Type B pancreatic cell (in vitro differentiated cells): ENCODE results near the gene TLX1. TPM values are rescaled to one million over a fixed set of nuclear protein-coding genes. Genes with fewer than 3 reads are reported as not detected.

Experiments used
- DNase-seq: peaks from one replicate; pipeline ENCODE4 v3.0.0; 2021; ENCODE audit warnings: mixed read lengths; ENCODE audit not compliant: unreplicated experiment; ENCODE audit errors: extremely low spot score
- H3K27ac Mint-ChIP-seq: 2 replicates; pipeline ENCODE4 v1.8.0; 2021; ENCODE audit warnings: mild to moderate bottlenecking, mixed read lengths
- H3K27me3 Mint-ChIP-seq: 2 replicates; pipeline ENCODE4 v1.8.0; 2021; ENCODE audit warnings: mixed read lengths
- H3K36me3 Mint-ChIP-seq: 2 replicates; pipeline ENCODE4 v1.8.0; 2021; ENCODE audit warnings: mixed read lengths
- H3K4me1 Mint-ChIP-seq: one replicate; pipeline ENCODE4 v1.8.0; 2021; ENCODE audit warnings: mixed read lengths; ENCODE audit not compliant: unreplicated experiment
- H3K4me3 Mint-ChIP-seq: 2 replicates; pipeline ENCODE4 v1.8.0; 2021; ENCODE audit warnings: mild to moderate bottlenecking, mixed read lengths
- H3K9me3 Mint-ChIP-seq: 2 replicates; pipeline ENCODE4 v1.8.0; 2021; ENCODE audit warnings: mixed read lengths
- CTCF ChIP-seq: fragments of 200-600 bp; sonication (generic); conservative IDR thresholded peaks from 2 replicates; pipeline ENCODE4 v1.5.0; 2021; ENCODE audit warnings: antibody characterized with exemption, mild to moderate bottlenecking
- total RNA-seq: library from RNA; stranded (reverse); gene quantifications from 2 replicates; pipeline ENCODE4 v1.2.1, GENCODE V29; 2021; ENCODE audit warnings: low replicate concordance

The TLX1 gene
- total RNA-seq, 1 donor from 2014 or later, result 0.17 TPM

- Mint-ChIP-seq H3K36me3 (no peaks in the 10 kb centered on the region), H3K27ac (no peak overlapping the region), H3K9me3 (peaks cover 5% of the 10 kb centered on the region), H3K4me3 (no peak overlapping the region), H3K27me3 (peaks cover 73% of the 10 kb centered on the region), H3K4me1 (peaks cover 18% of the 10 kb centered on the region)
- peak; percentile 79 for DNase-seq
- peak; percentile 85 for TF ChIP-seq CTCF
These were observed 35.4 kb upstream of the TLX1 start for GRCh38 chr10:101095550-101096213.

GRCh38 chr10:101096378-101096777 lies 34.7 kb upstream of the TLX1 start:
- Mint-ChIP-seq H3K4me1 (peaks cover 18% of the 10 kb centered on the region), H3K9me3 (peaks cover 5% of the 10 kb centered on the region), H3K27ac (no peak overlapping the region), H3K36me3 (no peaks in the 10 kb centered on the region), H3K4me3 (no peak overlapping the region), H3K27me3 (peaks cover 70% of the 10 kb centered on the region)
- TF ChIP-seq CTCF, result no peak
- DNase-seq, result no peak

- peaks cover 5% of the 10 kb centered on the region for H3K9me3 Mint-ChIP-seq
- no peaks in the 10 kb centered on the region for H3K36me3 Mint-ChIP-seq
- no peak overlapping the region for H3K27ac Mint-ChIP-seq
- DNase-seq, result no peak
- no peak overlapping the region for H3K4me3 Mint-ChIP-seq
- H3K4me1 Mint-ChIP-seq, result peaks cover 18% of the 10 kb centered on the region
- no peak for TF ChIP-seq CTCF
- H3K27me3 Mint-ChIP-seq, result peaks cover 70% of the 10 kb centered on the region
These were observed 33.2 kb upstream of the TLX1 start for GRCh38 chr10:101097881-101098280.

- Mint-ChIP-seq H3K27ac (no peak overlapping the region), H3K4me1 (peaks cover 7% of the 10 kb centered on the region), H3K4me3 (no peak overlapping the region), H3K36me3 (no peaks in the 10 kb centered on the region), H3K27me3 (peaks cover 74% of the 10 kb centered on the region), H3K9me3 (peaks cover 5% of the 10 kb centered on the region)
- no peak for TF ChIP-seq CTCF
- DNase-seq, result no peak
These were observed 31.2 kb upstream of the TLX1 start for GRCh38 chr10:101099901-101100300.

GRCh38 chr10:101101372-101101881 lies 29.7 kb upstream of the TLX1 start:
- Mint-ChIP-seq H3K27ac (no peak overlapping the region), H3K4me3 (no peak overlapping the region), H3K4me1 (no peaks in the 10 kb centered on the region), H3K36me3 (no peaks in the 10 kb centered on the region), H3K27me3 (peaks cover 69% of the 10 kb centered on the region), H3K9me3 (peaks cover 5% of the 10 kb centered on the region)
- TF ChIP-seq CTCF, result no peak
- DNase-seq, result no peak
